GM10248 (cell line): ENCODE data around the gene KPTN.

Experiments used
- CTCF ChIA-PET: fragments of 300-600 bp; sonication (Branson Sonifier 250); formaldehyde crosslinking; extraction: SDS; loops from one replicate; lab custom pipeline; 2021; ENCODE audit warnings: antibody characterized with exemption; lab: Yijun Ruan, JAX
- POLR2A ChIA-PET: fragments of 350-650 bp; sonication (Branson Sonifier 250); formaldehyde crosslinking; extraction: SDS; loops from one replicate; lab custom pipeline; 2020; ENCODE audit warnings: antibody characterized with exemption; lab: Yijun Ruan, JAX
- DNase-seq: peaks from one replicate; pipeline ENCODE4 v3.0.0; 2012; ENCODE audit errors: extremely low spot score
- CTCF ChIP-seq: IDR thresholded peaks from 2 replicates; pipeline ENCODE4 v1.5.1; 2012; ENCODE audit warnings: mild to moderate bottlenecking, low read depth; ENCODE audit errors: extremely low read depth, missing control alignments, control extremely low read depth

KPTN gene

GRCh38 chr19:47435883-47436417 is 48.1 kb downstream of the KPTN start:
- ChIA-PET CTCF (interaction anchor here (0.7 to 13.1 kb wide), 42 partner anchors 8 to 350 kb away, joined by 3 to 288 read pairs (median 5); partner anchors contain the start of genes DHX34, EHD2, INAFM1 and KPTN), POLR2A (no interaction called here)
- no peak for DNase-seq
- no peak for TF ChIP-seq CTCF

- TF ChIP-seq CTCF: no peak
- POLR2A ChIA-PET: no interaction called here
- DNase-seq: no peak
- CTCF ChIA-PET: interaction anchor here (0.8 to 13.1 kb wide), 13 partner anchors 7 to 324 kb away, joined by 3 to 288 read pairs (median 8); partner anchors contain the start of genes DHX34, KPTN and NOP53
Observed at GRCh38 chr19:47435196-47435595, 48.8 kb downstream of the KPTN start.

GRCh38 chr19:47434088-47434487 is 49.9 kb downstream of the KPTN start:
- TF ChIP-seq CTCF: no peak
- ChIA-PET CTCF (interaction anchor here (0.8 to 13.1 kb wide), 9 partner anchors 11 to 309 kb away, joined by 3 to 288 read pairs (median 3); partner anchors contain the start of genes DHX34, KPTN and NAPA), POLR2A (no interaction called here)
- no peak for DNase-seq

GRCh38 chr19:47433121-47433520 is 50.9 kb downstream of the KPTN start:
- DNase-seq: no peak
- POLR2A ChIA-PET: no interaction called here
- TF ChIP-seq CTCF: no peak
- CTCF ChIA-PET: interaction anchor here (0.9 to 13.1 kb wide), 8 partner anchors 13 to 282 kb away, joined by 3 to 288 read pairs (median 4); partner anchors contain the start of genes DHX34 and KPTN

GRCh38 chr19:47432499-47432898 is 51.5 kb downstream of the KPTN start:
- POLR2A ChIA-PET: no interaction called here
- CTCF ChIA-PET: interaction anchor here (0.9 to 13.1 kb wide), 8 partner anchors 14 to 282 kb away, joined by 3 to 288 read pairs (median 4); partner anchors contain the start of genes DHX34 and KPTN
- no peak for DNase-seq
- TF ChIP-seq CTCF: no peak

- no peak for DNase-seq
- ChIA-PET CTCF (interaction anchor here (1.7 to 13.1 kb wide), 3 partner anchors 52 to 271 kb away, joined by 5 to 288 read pairs (median 11); partner anchors contain the start of gene KPTN), POLR2A (no interaction called here)
- TF ChIP-seq CTCF: no peak
Observed at GRCh38 chr19:47432091-47432490, 51.9 kb downstream of the KPTN start.
